ENCODE data around the gene CAPN11. TPM values are rescaled to one million over a fixed set of nuclear protein-coding genes. Genes with fewer than 3 reads are reported as not detected.

CAPN11 gene
- total RNA-seq, 2 donors from 2014 or later, result 2.0 TPM; not detected in 1

- Histone ChIP-seq H3K9me3 (no peaks in the 10 kb centered on the region), H3K27ac (no peak overlapping the region), H3K9ac (ENCODE audit: low read depth in 2 of 2, low read length in 2 of 2) (no peak overlapping the region), H3K27me3 (no peaks in the 10 kb centered on the region), H3K4me3 (no peak overlapping the region), H3K36me3 (no peaks in the 10 kb centered on the region), H3K4me1 (no peaks in the 10 kb centered on the region)
- no peak for DNase-seq
- TF ChIP-seq CTCF (IDR thresholded peaks at IDR 0.05), result no peak
- intact Hi-C loops (cut with DNase I), result loop anchor here (2.0 kb wide), 1 partner anchor 61 kb away; no protein-coding TSS in a partner anchor
These were observed 75.0 kb downstream of the CAPN11 start for GRCh38 chr6:44233567-44234100.

Other genes starting within 250 kb of the CAPN11 start
- 10 to 100 TPM; 72.0 to 77.7 TPM for gene MRPL14, start 31.4 kb upstream of the CAPN11 start, total RNA-seq
- 10 to 100 TPM; 74.3 to 95.3 TPM for gene TMEM63B, start 31.3 kb upstream of the CAPN11 start, total RNA-seq
- gene MYMX, start 58.1 kb downstream of the CAPN11 start, total RNA-seq, result not detected
- gene SLC29A1, start 64.8 kb downstream of the CAPN11 start, total RNA-seq, result 10 to 100 TPM; 17.0 to 19.1 TPM
- gene HSP90AB1, start 88.3 kb downstream of the CAPN11 start, total RNA-seq, result 1,000 to 10,000 TPM in 1 of 2 donors, 100 to 1,000 TPM in 1; 409 to 1,163 TPM
- gene SLC35B2, start 98.7 kb downstream of the CAPN11 start, total RNA-seq, result 10 to 100 TPM; 42.7 to 52.2 TPM
- gene NFKBIE, start 106.7 kb downstream of the CAPN11 start, total RNA-seq, result 10 to 100 TPM; 11.9 to 18.8 TPM
- gene TMEM151B, start 111.6 kb downstream of the CAPN11 start, total RNA-seq, result under 1 TPM; 0.12 to 0.19 TPM
- gene AARS2, start 154.5 kb downstream of the CAPN11 start, total RNA-seq, result 10 to 100 TPM in 1 of 2 donors, 1 to 10 TPM in 1; 9.0 to 27.7 TPM
- gene SPATS1, start 183.8 kb downstream of the CAPN11 start, total RNA-seq, result not detected
- 10 to 100 TPM; 20.6 to 20.8 TPM for gene CDC5L, start 228.9 kb downstream of the CAPN11 start, total RNA-seq